HG02981 (cell line): ENCODE data around the gene TTBK2.
"Not testable (repeated sequence)": the region's sequence is repeated elsewhere in the genome, so short reads cannot be mapped to it uniquely, and the experiment has no call there.

Experiments used
- ATAC-seq: cut with Tn5 transposase; IDR thresholded peaks from one replicate; pipeline ENCODE4 v1.9.1; 2021; ENCODE audit warnings: mild to moderate bottlenecking, moderate library complexity; ENCODE audit not compliant: unreplicated experiment

TTBK2 gene

DNA sequence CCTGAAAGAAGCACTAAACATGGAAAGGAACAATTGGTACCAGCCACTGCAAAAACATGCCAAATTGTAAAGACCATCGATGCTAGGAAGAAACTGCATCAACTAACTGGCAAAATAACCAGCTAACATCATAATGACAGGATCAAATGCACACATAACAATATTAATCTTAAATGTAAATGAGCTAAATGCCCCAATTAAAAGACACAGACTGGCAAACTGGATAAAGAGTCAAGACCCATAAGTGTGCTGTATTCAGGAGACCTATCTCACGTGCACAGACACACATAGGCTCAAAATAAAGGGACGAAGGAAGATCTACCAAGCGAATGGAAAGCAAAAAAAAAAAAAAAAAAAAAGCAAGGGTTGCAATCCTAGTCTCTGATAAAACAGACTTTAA is 154.5 kb downstream of the TTBK2 start:
- ATAC-seq = not testable (repeated sequence)

DNA sequence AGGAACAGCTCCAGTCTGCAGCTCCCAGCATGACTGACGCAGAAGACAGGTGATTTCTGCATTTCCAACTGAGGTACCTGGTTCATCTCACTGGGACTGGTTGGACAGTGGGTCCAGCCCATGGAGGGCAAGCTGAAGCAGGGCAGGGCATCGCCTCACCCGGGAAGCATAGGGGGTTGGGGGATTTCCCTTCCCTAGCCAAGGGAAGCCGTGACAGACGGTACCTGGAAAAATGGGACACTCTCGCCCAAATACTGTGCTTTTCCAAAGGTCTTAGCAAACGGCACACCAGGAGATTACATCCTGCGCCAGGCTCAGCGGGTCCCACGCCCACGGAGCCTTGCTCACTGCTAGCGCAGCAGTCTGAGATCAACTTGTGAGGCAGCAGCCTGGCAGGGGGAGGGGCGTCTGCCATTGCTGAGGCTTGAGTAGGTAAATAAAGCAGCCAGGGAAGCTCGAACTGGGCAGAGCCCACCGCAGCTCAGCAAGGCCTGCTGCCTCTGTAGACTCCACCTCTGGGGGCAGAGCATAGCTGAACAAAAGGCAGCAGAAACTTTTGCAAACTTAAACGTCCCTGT is 156.3 kb downstream of the TTBK2 start:
- not testable (repeated sequence) for ATAC-seq

DNA sequence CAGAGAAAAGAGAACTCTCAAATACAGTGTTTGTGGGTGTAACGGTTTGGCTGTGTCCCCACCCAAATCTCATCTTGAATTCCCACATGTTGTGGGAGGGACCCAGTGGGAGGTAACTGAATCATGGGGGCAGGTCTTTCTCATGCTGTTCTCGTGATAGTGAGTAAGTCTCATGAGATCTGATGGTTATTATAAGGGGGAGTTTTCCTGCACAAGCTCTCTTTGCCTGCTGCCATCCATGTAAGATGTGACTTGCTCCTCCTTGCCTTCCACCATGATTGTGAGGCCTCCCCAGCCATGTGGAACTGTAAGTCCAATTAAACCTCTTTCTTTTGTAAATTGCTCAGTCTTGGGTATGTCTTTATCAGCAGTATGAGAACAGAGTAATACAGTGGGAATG is 158.8 kb downstream of the TTBK2 start:
- ATAC-seq = not testable (repeated sequence)

DNA sequence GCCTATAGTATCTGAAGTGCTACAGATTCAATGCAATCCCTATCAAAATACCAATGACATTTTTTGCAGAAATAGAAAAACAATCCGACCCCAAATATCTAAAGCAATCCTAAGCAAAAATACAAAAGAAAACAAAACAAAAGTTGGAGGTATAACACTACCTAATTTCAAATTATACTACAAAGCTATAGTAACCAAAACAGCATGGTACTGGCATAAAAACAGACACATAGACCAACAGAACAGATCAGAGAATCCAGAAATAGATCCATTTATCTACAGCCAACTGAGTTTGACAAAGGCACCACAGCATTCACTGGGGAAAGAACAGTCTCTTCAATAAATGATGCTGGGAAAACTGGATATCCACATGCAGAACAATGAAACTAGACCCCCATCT is 159.8 kb downstream of the TTBK2 start:
- no peak for ATAC-seq

DNA sequence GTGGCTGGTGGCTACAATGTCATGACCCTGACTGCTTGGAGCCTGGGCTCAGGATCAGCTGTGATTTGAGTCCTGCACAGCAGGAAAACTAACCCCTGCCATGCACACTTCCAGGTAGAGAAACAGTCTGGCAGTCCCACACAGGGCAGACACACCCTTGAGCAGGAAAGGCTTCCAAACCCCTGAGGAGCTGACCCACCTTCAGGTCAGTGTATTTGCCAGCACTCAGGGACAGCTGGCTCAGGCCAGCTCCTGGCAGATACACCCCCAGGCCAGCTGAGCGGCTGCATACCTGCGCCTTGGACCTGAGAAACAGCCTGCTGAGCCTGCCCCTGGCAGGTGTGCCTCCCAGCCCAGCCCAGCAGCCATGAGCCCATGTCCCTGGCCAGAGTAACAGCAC is 161.5 kb downstream of the TTBK2 start:
- ATAC-seq = no peak

GRCh38 chr15:42750306-42750705 is 170.3 kb downstream of the TTBK2 start:
- no peak for ATAC-seq

DNA sequence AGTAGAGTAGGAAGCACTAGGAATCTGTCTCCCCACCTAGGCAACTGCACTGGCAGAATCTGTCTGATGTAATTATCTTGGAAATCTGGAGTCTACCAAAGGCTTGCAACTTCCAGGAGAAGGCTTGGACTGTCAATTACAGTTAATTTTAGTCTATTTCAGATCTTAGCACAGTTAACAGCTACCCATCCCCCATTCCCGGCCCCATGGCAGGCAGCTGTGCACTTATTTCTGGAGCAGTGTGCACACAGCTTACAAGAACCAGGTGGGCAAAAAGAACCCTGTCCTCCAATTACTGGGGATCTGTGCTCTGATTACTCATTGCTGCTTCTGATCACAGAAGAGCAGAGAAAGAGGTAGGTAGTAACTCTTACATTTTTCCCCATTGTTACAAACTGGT is 171.3 kb downstream of the TTBK2 start:
- ATAC-seq = no peak

- no peak for ATAC-seq
Measured at GRCh38 chr15:42744195-42744594, 176.4 kb downstream of the TTBK2 start.

- ATAC-seq = no peak
Measured at GRCh38 chr15:42742149-42742548, 178.4 kb downstream of the TTBK2 start.

DNA sequence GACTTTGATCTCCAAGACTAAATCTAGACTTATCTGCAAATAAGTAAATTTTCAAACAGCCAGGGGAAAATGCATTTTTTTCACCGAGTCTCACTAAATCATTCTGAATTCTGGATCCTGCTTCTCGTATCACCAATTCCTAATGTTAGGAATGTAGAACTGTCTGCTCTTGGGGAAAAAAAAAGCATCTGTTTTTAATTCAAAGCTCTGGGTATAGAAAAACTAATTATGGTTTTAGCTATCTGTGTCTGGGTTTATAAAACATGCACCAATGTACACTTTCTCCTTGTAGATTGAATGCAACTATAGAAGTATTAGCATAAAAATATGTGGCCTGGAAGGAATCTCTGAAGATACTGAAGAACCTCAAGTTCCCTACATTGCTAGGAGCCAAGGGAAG is 178.9 kb downstream of the TTBK2 start:
- no peak for ATAC-seq

DNA sequence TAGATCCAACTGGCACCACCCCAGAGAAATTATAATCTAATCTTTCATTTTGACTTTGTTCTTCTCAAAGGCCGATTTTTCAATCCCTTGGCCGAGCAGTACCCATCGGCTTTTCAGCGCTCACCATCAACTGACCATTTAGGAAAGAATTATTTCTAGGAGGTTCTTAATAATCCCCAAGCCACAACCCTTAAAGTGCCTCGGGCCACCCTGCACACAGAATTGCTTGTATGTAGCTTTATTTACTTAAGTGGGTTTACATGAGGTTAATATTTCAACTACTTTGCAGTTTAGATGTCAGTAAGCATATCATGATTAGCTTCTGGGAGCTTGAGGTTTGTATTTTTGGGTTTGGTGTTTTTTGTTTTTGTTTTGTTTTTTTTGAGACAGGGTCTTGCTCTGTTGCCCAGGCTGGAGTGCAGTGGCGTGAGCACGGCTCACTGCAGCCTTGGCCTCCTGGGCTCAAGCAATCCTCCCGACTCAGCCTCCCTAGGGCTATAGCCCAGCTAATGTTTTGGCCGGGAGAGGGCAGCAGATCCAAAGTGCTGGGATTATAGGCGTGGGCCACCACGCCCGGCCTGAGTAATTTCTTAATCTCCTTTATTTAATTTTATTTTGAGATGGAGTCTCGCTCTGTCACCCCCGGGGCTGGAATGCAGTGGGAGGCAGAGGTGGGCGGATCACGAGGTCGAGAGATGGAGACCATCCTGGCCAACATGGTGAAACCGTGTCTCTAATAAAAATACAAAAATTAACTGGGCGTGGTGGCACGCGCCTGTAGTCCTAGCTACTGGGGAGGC is 182.8 kb downstream of the TTBK2 start:
- ATAC-seq = no peak

DNA sequence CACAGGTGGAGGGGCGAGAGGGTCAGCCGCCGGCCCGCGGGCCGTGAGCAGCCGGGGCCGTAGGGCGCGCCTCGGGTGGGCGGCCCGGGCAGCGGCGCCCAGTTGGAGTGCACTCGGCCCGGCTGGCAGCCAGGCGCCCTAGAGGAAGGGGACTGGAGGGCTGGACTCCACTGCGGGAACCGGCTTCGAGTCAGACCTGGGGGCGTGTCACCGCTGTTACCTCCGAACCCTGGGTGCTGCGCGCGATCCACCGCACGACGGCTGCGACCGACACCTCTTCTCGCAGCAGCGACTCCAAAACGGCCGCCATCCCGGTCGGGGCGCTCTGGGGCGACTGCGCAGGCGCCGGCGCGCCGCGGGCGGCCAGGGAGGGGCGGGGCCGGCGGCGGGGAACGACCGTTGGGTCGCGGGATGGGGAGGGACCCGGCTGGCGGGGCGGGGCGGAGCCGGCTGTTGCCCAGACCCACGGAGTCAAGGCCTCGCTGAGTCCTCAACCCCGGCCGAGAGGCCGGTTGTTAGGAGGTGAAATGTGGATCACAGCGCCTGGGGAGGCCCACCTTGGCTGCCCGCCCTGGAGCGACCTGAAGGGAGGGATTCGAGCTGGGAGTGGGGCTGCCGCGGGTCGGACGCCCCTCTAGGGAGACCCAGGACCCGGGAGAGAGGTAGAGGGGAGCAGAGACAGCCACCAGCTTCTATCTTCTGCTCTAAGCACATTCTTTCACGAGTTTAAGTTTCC is 183.6 kb downstream of the TTBK2 start, which contains the start of gene CDAN1:
CDAN1 (minus strand) TSS at position 336 of the 736 bp plus-strand sequence; CDS start at position 310, 26 bp downstream.
- ATAC-seq = peak; percentile 78

DNA sequence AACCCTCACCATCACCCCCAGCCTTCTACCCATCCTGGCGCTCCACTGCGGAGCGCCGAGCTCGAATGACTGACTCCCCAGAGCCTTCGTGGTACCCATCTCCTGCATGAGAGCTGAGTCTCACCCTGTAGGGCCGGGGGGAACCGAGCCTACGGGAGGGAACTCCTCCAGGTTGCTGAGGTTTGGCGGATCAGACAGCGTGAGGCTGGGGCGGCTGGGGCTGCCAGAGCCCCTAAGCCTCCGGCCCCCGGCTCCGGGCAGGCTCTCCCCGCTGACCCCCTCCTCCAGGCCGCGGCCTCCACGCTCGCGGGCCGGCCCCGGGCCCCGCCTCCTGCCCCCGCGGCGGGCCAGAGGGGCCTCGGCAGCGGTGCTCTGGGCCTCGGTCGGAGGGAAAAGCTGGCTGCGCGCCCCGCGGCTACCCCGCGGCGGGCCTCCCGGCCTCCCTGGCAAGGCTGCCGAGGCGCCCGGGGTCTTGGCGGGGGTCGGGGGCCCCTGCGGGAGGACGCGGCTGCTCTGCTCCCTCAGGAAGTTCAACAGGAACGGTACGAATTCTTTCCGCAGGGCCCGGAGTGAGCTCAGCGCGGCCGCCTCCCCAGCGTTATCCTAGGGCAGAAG is 184.3 kb downstream of the TTBK2 start:
- peak; percentile 24 for ATAC-seq

GRCh38 chr15:42735382-42736165 is 185.0 kb downstream of the TTBK2 start:
- no peak for ATAC-seq

DNA sequence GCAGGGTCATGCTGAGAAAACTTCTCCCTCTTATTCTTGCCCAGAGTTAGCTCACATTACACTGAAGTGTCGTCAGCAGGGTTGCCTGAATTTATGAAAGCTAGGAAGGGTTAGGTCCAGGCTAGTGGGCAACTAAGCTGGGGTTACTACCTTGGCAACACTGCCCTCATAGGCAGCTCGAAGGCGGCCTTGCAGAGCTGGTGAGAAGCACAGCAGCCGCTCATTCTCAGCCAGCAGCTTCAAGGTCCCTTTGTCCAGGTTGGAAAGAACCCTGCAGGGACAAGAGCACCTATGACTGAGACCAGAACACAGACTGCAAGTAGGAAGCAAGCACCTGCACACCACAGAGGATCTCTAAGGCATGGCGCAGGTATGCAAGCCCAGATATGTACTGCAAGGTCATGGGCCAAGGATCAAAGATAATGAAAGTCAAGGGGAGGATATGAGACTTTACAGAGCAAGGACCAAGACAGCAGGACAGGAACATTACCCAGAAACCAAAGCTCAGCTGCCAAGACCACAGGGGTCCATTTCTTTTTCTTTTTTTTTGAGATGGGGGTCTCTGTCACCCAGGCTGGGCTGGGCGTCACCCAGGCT is 186.4 kb downstream of the TTBK2 start:
- ATAC-seq = no peak

- ATAC-seq = no peak
Measured at GRCh38 chr15:42733027-42733426, 187.6 kb downstream of the TTBK2 start.

DNA sequence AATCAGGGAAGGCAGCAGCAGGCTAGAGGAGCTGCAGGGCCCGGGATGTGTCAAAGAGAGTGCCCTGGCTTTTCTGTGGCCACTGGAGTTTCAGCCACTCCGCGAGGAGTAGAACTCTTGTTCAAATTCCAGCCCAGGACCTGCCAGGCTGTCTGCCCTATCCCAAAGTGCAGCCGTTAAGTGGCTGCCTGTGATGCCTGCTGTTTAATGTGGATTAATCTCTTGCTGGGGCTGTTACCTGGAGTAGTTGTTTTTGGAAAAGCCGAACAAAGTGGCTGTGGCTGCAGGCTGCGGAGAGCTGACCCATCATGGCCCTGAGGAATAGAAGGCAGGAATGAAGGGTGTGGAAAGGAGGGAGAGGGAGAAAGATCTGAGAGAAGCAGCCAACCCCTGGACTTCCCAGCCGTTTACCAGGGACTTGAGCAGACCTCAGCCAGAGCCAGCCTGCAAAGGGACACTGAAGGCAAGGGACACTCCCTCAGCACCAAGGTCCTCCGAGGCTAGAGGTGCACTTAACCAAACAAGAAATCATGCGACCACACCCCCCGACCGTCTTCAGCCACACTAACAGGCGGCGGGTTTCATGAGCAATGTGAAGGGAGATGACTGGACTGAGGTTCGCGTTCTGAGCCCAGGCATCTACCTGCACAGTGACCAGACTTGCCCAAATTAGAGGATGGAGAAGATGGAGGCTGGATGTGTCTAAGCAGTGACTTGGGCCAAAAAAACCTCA is 188.3 kb downstream of the TTBK2 start:
- no peak for ATAC-seq

DNA sequence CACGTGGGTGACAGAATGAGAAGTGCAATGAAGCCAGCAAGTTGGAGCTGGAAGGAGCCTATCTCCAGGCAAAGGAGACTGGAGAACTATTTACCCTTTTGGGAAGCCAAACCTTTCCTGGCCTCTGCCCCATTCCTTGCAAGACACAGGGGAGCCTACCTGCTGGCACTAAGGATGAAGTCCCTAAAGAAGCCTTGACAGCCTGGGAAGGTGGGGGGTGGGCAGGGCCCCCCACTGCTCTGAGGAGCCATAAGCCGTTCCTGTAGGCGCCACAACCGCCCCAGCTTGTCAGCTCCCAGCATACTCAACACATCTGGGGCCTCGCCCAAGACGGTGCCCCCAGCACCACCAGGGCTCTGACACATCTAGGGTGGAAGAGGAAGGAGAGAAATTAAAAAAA is 189.1 kb downstream of the TTBK2 start:
- no peak for ATAC-seq

DNA sequence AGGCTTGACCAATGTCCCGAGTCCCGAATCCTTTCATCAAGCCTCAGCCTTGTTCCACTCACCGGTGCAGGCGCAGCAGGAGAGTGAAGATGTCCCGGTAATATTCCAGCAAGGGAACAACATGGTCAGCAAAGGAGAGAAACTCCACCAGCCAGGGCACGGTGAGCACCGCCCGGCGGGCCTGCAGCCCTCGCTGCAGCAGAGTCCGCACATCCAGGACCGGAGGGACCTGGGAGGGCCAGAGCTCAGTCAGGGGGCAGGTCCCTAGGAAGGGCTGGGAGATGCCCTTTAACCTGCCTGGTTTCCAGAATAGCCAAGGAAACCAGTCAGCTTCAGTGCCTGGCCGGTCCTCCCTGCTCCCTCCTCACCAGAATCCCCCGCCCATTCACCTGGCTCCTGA is 190.0 kb downstream of the TTBK2 start:
- ATAC-seq = no peak

- no peak for ATAC-seq
Measured at GRCh38 chr15:42730135-42730534, 190.4 kb downstream of the TTBK2 start.
